Stimulated activated CD4-positive, alpha-beta T cell treated with anti-CD3 and anti-CD28 coated beads, Interleukin-12 subunit alpha, Interleukin-12 subunit beta, amount 100 ng/mL, for 24 hours (primary cell): ENCODE results near the gene CLEC2B.

Experiments
- DNase-seq, 2 experiments: peaks; one replicate each; pipeline ENCODE4 v3.0.0-alpha.2; 2020; ENCODE audit warnings: low read depth in 2 of 2

Gene CLEC2B

DNA sequence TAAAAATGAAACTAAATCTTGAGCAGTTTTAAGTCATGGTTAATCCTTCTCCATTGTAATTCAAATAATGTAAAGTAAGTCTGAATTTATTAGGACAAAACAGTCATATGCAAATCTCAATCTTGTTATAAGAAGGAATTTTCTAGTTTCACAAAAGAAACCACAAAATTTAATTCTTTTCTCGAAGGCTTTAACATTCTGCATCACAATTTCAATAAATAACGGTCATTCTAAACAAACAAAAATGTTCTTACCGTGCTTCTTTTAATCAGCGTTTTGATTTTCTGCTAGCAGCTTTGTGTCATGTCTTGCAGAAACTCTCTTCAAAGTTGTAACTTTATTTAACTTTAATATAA, 225 bp downstream of the CLEC2B start:
- no peak for DNase-seq

DNA sequence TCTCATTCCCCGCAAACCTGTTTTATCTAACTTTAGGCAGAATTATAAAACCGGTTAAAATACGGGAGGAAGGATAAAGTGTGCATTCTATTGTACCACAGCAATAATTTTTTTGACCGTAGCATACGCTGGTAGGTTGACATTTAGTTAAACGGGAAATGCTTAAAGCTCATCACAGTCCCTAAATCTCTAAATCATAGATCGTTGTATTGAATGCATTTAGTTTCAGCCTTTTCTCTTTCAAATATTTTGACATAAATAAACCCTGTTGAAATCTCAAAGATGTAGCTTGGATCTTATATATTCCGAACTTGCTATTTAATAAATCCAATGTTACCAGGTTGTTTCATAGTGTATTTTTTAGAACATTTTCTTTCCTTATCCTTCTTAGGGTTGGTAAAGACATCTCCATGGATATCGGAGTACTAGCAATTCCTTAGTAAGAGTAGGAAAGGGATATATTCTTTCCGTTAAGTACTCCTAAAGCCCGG, 798 bp downstream of the CLEC2B start:
- DNase-seq = no peak

DNA sequence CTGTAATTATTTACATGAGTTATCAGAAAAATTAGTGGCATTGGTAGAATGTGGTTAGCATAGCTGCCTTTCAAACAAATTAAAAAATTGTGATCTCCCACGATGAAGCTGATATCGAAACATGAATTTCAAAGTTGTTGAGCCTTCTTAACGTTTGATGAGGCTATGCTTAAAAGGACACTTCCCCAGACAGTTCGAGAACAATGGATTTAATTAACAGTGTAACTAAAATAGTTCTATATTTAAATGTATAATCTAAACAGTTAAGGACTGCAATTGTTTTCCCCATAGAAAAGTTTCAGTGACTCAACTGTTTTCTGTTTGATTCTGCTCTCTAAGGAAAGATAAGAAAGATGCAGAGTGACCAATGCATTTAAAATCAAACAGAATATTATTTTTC, 1.6 kb downstream of the CLEC2B start:
- no peak for DNase-seq

DNA sequence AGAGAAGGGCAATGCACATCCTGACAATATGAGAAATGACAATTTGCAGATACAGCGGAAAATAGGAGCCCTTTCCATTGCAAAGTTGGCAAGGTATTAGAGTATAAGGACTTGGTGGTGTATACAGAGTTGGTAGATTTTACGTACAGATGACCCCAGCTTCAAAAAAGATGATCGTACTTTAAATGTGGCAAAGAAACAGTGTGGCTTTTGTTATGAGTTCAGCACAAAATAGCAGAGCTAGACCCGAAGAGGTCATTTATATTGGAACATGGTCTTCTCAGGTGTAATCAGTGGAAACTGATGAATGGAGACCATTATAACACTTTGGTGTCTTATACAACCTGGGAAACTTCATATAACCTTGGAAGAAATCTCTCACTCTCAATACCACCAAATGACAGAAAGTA, 2.3 kb downstream of the CLEC2B start:
- no peak for DNase-seq

DNA sequence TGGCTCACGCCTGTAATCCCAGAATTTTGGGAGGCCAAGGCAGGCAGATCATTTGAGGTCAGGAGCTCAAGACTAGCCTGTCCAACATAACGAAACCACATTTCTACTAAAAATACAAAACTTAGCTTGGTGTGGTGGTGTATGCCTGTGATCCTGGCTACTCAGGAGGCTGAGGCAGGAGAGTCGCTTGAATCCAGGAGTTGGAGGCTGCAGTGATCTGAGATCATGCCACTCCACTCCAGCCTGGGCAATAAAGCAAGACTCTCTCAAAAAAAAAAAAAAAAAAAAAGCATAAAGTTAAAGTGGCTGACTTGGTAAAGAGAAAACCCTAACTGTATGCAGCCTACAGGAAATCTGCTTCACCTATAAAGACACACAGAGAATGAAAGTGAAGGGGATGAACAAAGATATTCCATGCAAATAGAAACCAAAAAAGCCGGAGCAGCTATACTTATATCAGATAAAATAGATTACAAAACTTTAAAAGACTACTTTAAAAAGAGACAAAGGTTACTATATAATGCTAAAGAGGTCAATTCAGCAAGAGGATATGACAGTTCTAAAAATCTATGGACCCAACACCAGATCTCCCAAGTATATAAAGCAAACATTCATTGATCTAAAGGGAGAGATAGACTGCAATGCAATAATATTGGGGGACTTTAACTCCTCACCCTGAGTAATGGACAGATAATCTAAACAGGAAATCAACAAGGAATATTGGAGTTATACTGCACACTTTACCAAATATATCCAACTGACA, 4.1 kb downstream of the CLEC2B start:
- DNase-seq = no peak

DNA sequence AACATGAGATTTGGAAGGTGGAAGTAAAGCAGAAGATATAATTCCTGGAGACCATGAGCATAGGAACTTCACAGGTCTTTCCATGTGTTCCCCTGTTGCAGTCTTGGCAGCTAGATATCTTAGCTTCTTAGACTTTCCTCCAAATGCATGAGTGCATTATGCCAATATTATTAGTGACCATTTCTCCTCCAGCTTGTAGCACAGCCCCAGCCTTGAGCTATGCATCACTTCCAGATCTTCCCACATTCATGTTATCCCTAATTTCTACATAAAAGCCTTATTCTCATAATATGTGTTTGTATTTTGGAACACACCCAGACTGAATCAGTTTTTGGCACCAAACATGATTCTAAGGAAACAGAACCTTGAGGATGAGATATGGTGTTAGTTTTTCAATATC, 11.0 kb downstream of the CLEC2B start:
- DNase-seq = no peak

DNA sequence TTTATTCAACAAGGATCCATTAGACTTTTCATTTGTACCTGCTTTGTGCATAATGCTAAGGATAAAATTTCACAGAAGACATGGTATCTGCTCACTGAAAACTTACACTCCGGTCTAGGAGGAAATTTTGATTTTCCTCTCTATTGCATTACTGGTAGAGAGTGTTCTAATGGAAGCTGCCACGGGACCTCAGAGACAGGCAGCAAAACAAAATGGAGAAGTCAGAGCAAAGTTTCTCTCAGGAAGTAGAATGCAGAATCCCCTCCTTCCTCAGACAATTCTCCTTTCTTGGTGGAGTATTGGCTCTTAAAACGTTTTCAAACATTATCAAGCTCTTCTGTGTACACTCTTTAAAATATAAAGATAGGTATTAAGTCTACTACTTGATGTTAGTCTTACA, 12.3 kb downstream of the CLEC2B start:
- DNase-seq = no peak

DNA sequence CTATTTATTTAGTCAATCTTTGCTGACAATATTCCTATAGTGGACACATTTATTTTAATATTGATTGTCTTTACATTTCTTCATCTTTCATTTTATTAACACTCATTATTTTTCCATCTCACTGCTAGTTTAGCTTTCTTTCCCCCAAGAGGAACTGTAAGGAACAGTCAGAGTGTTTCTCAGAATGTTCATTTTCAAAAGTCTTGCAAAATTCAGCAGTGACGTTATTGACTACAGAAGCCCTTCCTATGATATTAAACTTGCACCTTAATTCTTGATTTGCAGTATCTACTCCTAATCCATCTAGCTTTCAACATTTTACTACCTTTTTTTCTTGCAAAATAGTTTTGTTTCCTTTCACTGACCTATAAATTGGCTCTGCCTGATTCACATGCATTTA, 13.0 kb downstream of the CLEC2B start:
- no peak for DNase-seq

DNA sequence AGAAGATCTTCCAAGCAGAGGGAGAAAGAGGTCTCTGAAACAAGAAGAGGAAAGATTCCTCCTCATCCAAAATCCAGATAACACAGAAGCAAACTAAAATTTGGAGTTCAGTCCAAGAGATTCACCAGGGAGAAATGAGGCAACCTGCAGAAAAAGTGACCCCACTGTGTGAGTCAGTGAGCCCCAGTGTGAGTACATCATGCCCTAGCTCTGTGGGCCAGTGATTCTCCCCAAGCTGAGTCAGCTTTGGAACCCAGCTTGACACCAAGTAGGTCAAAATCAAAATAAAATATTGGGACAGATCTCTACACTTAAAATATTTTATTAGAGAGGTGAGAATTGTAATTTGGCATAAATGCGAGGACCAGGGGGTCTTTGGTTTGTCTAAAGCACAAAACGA, 17.2 kb downstream of the CLEC2B start:
- no peak for DNase-seq

DNA sequence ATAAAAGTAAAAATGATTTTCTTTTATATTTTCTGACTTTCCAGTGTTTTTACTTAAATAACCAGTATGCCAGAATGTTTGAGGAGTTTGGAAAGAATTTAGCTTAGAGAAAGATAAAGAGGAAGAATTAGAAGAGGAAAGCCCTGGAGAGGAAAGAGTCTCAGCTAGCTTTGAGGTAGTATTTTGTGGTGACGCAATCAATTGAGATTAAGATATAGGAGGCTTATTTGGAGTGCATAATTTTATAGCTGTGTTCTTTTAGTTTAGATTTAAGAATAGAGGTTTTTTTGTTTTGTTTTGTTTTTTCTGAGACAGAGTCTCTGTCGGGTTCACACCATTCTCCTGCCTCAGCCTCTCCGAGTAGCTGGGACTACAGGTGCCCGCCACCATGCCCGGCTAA, 18.1 kb downstream of the CLEC2B start:
- DNase-seq = no peak

DNA sequence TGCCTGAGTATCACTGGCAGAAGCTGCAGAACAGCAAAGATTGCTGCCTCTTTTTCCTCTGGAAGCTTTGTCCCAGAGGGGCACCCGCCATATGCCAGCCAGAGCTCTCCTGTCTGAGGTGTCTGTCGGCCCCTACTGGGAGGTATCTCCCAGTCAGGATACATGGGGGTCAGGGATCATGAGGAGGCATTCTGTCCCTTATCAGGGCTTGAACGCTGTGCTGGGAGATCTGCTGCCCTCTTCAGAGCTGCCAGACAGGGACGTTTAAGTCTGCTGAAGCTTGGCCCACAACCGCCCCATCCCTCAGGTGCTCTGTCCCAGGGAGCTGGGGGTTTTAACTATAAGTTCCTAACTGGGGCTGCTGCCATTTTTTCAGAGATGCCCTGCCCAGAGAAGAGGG, 20.3 kb downstream of the CLEC2B start:
- no peak for DNase-seq

DNA sequence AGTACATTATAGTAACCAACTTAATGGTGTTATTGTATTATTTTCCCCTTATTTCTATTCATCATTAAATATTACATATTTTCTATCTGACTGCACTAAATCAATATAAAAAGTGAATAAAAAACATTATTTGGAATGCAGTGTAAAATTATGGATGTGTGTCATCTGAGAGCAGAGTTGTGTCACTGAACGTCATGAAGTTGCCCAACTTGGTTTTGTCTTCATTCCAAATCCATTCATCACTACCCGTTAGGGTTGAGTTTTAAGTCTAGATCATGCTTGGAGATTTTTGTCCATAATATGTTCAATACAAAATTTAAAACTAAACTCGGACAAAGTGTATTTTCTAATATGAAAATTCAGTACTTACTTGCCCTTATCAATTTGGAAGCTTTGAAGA, 25.7 kb downstream of the CLEC2B start:
- no peak for DNase-seq

DNA sequence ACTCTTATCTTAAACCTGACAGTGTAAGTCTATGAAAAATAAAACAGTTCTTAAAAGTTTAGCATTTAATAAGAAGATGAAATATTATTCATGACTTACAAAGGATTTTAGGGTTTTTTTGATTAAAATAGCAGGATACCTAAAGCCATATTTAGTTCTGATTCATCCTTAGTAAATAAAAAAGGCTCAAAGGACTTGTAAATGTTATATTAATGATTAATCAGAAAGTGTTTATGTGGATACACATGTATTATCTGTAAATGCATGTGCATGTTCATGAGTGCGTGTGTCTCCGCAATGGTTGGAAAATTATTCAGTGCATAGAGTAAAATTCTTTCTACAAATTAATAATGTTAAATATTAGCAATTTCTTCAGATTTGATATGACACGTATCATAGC, 37.4 kb downstream of the CLEC2B start:
- DNase-seq = no peak

DNA sequence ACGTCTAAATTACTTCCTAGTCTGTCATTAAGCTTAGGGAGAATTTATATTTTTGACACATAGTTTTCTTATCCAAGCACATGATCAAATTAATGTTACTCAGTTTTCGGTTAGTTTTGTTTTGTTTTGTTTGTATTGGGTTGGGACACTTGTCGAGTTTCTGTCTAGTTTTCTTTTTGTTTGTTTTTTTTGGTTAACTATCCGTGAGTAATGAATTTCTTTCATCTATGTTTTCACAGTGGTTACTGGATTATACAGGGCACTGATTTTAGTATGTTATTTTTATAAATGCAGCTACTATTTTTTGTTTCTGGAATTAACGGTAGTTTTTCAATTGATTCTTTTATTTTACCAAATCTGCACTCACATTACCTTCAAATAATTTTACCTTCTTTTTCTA, 39.2 kb downstream of the CLEC2B start:
- no peak for DNase-seq

DNA sequence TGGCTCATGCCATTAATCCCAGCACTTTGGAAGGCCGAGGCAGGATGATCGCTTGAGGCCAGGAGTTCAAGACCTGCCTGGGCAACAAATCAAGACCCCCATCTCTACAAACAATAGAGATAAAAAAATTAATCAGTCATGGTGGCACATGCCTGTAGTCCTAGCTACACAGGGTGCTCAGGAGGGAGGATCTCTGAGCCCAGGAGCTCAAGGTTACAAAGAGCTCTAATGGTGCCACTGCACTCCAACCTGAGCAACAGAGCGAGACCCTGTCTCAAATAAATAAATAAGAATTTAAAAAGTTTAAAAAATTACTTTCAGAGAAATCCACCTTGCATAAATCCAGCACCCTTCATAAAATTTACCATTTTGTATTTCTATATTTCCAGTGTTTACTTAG, 39.7 kb downstream of the CLEC2B start:
- DNase-seq = no peak

DNA sequence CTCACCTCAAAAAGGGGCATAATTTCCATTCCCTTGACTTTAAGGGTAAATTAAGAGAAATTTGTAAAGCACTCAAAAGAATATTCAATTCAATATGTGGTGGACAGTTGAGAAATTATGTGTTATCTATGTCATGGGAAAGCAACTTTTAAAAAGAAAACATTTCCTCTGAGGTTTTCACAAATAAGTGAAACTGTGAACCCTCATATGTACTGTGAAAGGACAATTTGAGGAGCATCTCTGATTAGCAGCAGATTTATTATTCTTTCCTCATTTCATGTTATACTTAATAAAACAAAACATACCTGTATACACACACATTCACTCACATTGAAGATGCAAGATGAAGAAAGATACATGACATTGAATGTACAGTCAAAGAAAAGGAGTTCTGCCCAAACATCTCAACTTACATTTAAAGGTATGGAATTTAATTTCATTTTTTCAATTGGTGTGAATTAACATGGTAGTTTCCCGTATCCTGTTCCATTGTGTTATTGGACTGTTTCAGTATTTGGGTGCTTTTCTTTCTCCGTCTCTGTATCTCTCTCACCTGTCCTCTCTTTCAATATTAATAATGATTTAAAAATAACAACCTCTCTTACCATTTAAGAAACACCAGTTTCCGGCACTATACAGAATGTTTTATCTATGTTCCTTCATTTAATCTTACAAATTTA, 41.8 kb downstream of the CLEC2B start, which contains the start of gene KLRF1:
Gene KLRF1 (plus strand): TSS at position 273 of the 680 bp plus-strand sequence. CDS start 64 bp downstream, at position 337.
- no peak for DNase-seq

DNA sequence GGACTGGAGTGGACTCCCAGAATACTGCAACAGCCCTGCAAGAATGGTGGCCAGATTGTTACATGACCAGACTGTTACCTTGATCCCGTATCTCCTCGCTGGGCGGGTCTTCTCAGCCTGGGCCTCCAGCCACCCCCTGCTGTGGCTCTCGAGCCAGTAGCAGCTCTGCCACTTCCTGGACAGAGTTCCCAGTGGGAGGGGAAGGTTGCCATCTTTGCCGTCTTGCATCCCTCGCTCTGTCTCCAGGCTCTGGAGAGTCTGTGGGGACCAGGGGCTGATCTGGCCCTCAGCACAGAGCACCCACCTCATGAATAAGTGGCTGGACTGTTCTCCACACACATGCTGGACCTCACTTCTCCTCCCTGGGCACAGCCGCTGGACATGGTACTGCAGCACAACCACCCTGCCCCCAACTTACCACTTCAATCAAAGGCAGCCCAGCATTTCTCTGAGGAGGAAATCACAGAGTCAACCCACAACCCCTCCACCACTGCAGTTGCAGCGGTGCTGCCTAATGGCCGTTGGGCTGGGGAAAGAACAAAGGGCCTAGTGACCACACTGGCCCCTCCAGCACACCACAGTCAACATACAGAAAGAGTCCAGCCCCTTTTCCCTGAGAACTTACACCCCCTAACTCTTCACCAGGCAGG, 48.7 kb downstream of the CLEC2B start:
- no peak for DNase-seq

DNA sequence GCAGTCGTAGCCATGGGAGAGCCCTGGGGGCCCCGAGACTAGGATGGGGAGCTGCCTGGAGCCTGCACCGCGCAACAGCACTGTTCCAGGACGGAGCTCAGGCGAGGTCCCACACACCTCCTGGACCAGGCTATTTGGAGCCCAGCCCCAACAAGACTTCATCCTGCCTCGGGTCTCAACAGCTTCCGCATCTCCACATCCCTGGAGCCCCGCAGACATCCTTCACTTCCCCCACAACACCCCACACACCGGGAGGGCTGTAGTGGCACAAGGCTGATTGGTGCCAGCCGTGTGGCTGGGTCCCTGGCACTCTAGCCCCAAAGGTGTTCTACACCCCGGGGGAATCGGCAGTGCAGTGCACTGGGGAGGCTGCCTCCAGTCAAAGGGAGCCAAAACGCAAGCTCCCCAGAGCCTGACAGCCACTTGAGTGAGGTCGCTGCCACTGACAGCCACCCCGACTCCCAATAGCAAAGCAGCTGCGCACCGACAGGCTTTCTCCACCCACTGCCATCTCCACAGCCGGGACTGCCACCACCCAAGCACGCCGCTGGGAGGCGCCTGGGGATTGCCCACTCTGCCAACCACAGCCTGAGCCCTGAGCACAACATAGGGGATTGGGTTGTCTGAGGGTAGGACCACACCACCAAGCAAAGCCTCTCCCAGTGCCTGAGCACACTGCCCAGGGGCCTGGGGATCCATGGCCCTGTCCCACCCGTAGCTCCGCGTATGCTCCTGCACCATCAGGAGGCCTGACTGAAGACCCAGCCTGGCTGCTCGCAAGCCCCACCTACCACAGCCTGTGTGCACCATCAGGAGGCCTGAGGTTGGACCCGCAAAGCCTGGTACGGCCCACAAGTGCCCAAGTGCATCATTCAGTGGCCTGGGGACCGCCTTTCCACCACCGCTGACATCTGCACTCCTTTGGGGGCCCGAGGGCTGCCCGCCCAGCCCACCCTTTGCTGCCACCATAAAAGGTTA, 55.0 kb downstream of the CLEC2B start:
- peak; percentile 88 to 90 for DNase-seq

DNA sequence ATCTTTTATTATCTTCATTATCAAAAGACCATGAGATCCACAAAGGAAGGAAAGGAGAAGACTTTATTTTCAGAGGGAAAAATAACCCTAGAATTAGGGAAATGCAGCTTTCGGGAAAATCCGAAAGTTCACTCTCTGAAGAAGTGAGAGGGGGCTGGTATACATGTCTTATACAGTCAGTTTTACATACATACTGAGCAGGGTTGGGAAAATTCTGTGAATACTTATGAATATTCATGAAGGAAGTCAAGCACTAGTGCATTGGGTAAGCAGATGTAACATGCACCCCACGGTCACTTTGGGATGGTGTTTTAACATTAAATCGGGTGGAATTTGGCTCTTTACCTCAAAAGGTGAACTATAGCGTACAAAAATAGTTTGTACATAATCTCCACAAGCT, 57.5 kb downstream of the CLEC2B start:
- no peak for DNase-seq

DNA sequence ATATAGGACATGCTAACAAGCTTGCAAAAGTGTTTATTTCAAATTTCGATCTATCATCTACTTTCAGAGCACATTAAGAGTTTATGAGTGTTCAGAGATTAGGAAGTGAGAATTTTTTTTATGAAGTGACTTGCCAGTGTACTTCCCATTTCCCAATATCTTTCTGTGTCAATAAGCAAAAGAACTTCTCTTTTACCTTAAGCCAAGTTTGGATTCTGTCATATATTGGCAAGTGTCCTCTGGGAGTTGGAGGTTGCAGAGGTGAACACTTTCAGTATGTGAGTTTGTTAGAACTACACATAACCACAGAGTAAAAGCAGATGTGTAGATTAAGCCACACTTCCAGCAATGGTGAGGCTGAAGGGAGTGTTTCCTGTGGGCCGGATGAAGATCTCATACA, 58.5 kb downstream of the CLEC2B start:
- no peak for DNase-seq

DNA sequence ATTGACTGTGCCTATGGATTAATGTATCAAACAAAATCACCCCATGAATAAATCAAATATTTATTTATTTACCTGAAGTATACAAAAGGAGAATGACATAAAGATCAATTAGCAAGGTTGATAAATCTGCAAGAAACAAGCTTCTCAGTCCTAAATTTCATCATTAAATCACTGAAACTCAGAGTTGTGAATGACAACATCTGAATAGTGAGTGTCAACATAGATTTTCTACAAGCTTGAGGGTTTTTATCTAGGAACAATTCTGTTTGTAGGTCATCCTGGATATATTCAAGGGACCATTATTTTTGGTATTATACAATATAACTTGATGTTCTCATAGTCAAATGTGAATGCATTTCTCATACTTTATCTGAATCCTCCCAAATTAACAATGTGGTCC, 59.3 kb downstream of the CLEC2B start:
- DNase-seq = no peak

DNA sequence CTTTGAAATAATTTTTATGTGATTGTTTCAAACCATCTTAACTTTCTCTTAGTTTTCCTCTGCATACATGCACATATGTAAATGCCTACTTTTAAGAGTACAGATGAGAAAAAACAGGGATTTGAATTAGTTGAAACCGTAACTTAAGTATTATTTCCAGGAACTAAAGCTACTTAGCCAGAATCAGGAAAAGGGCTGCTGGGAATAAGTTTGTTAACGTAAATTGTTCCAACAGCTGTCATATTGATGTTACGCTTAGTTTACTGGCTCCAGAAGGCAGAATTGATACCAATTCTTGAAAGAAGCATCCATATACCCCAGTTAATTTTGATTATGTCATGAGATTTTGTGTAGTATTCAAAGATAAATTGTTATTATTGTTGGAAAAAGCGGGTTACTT, 59.8 kb downstream of the CLEC2B start:
- no peak for DNase-seq
